ENCODE data around the gene ZIC5.

DNA sequence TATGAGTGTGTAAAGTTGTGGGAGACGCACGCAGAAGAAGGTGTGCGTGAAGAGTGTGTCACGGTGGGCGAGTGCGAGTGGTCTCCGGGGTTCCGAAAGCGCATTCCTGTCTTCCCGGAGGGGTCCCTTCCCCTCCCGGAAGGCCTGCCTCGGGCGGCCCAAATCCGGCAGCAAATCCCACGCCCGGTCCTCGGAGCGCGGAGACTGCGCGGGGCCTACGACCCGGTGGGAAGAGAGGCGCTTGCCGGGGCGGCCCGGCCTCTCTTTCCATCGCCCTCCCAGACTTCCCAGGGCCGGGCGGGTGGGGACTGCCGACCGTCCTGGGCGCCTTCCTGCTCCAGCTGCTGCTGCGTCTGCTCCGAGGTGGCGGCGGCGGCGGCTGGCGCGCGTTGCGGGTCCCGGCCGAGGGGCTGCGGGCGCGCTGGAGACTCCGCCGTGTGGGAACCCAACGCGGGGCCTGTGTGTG, 2.1 kb downstream of the ZIC5 start:
- TF ChIP-seq, protein P1, sequence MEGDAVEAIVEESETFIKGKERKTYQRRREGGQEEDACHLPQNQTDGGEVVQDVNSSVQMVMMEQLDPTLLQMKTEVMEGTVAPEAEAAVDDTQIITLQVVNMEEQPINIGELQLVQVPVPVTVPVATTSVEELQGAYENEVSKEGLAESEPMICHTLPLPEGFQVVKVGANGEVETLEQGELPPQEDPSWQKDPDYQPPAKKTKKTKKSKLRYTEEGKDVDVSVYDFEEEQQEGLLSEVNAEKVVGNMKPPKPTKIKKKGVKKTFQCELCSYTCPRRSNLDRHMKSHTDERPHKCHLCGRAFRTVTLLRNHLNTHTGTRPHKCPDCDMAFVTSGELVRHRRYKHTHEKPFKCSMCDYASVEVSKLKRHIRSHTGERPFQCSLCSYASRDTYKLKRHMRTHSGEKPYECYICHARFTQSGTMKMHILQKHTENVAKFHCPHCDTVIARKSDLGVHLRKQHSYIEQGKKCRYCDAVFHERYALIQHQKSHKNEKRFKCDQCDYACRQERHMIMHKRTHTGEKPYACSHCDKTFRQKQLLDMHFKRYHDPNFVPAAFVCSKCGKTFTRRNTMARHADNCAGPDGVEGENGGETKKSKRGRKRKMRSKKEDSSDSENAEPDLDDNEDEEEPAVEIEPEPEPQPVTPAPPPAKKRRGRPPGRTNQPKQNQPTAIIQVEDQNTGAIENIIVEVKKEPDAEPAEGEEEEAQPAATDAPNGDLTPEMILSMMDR (IDR thresholded peaks at IDR 0.05) = no peak
- no peak for TF ChIP-seq POLR2A (IDR thresholded peaks at IDR 0.05)

All from prostate gland (tissue), 2 donors.